GM19099 (cell line): ENCODE results near the gene MAPK7.

Experiments used
- POLR2A ChIP-seq: IDR thresholded peaks from 3 replicates; pipeline ENCODE4 v1.6.1; 2011; ENCODE audit warnings: low read depth; ENCODE audit not compliant: insufficient read length; ENCODE audit errors: extremely low read depth

The MAPK7 gene

DNA sequence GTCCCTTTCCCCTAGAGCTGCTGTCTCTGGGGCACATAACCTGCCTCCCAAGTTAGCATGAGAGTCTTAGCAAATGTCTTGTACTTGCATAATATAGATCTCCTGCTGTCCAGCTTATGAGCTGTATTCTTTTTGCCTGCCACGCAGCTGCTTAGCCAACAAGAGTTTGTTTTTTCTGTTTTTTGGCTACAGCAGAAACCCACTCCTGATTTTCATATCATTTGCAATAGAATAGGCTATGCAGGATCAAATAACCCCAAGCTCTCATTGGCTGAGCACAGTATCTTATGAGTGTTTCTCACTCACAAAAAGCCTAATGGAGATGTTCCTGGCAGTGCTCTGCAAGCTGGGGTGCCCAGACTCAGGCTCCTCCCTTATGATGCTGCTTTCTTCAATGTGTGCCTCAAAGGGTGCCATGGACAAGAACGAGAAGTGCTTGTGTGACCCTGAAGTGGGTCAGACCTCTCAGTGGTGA lies 38.9 kb upstream of the MAPK7 start:
- TF ChIP-seq POLR2A, result no peak

DNA sequence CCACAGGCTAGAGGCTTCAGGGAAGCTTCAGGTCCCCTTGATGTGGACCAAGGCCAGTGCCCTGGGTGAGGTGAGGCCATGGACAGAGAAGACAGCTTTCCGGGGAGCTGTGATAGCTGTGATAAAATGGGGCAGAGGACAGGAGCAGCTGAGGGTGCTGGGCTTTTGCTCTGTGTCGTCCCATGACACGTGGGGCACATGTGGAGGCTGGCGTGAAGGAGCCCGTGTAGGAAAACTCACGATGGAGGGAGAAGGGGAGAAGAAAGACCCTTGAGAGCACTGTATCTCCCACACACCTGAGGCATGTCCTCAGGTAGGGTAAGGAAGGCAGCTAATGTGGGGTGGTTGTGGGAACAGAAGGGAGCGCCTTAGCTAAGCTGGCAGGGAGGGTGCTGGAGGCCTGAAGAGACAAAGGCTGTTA lies 37.1 kb upstream of the MAPK7 start:
- TF ChIP-seq POLR2A, result no peak

DNA sequence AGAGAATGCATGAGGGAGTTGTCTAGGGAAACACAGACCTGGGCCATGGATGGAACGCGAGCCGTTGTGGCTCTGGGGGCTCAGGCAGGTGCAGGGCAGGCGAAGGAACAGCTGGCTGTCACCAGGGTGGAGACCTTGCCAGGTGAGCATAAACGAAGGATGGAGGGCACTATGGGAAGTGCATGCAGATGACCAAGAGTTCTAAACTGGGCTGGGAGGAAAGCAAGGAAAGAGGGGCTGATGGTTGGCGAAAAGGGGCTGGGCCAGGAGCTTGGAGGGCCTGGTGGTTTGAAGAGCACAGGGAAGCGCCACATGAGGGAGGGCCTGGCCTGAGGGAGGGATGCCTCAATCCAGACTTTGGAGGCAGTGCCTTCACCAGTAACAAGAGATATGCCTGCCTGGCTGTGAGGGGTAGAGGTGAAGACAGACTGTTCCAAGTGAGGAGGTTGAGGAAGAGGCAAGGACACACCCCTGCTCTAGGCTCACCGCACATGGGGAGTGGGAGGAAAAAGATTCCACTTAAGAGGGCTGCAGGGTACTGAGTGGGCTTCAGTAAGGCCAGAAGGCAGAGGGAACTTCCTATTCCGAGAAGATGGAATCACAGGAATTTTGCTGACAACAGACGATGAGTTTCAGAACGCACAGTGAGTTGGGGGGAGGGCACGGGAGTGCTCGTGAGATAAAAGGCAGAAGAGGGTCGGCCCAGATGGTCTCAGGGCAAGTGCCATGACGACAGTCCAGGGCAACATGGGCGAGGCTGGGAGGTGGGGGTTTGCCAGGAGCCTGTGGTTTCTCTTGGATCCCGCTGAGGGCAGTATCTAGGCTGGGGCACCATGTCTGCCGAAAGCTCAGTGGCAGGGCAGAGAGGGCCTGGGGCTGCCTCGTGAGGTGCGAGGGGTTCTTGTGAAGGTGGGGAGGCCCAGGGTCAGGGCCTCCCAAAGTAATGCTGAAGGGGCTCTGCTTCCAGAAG lies 36.4 kb upstream of the MAPK7 start:
- TF ChIP-seq POLR2A, result no peak

DNA sequence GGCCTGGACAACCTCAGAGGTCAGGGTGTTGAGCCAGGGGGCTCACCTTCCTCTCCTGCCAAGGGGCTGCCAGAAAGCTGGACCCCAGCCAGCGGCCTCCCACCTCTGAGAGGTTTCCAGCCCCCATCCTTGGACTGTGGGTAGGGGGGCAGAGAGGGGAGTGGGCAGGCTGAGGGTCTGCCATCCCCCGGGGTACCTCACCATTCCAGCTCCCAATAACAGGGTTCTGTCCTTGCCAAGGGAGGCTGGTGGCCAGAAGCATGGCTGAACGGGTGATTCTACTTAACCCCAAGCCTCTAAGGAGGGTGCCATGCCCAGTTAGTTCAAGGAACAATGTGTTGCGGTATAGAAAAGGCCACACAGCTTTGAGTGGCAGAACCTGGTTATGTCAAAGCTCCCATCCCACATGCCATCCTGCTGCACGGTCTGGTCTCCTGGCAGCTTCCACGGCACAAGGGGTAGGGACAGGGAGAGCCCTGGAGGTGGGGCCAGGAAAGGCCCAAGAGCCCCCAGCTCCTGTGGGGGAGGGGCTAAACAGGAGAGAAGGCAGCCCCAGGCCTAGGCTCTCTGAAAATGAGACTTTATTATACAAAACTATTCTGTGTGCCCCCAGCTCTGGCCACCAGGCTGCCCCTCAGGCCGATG lies 35.6 kb upstream of the MAPK7 start:
- TF ChIP-seq POLR2A, result no peak

DNA sequence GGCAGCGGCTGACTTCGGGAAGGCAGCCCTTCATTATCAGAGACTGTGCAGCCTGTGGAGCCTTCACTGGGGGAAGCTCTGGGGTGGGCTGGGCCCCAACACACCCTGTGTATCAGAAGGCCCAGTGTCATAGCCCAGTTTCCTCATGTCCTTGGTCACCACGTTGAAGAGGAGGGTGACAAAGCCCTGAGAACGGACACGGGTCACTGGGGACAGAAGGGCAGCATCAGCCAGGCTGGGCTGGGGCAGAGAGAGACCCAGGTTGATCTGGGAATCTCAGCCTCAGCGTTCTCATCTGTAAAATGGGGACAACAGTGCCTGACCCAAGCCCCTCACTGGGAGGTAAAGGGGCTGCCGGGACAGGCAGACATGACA lies 35.1 kb upstream of the MAPK7 start:
- TF ChIP-seq POLR2A, result no peak

GRCh38 chr17:19343671-19344151 lies 34.6 kb upstream of the MAPK7 start:
- no peak for TF ChIP-seq POLR2A

DNA sequence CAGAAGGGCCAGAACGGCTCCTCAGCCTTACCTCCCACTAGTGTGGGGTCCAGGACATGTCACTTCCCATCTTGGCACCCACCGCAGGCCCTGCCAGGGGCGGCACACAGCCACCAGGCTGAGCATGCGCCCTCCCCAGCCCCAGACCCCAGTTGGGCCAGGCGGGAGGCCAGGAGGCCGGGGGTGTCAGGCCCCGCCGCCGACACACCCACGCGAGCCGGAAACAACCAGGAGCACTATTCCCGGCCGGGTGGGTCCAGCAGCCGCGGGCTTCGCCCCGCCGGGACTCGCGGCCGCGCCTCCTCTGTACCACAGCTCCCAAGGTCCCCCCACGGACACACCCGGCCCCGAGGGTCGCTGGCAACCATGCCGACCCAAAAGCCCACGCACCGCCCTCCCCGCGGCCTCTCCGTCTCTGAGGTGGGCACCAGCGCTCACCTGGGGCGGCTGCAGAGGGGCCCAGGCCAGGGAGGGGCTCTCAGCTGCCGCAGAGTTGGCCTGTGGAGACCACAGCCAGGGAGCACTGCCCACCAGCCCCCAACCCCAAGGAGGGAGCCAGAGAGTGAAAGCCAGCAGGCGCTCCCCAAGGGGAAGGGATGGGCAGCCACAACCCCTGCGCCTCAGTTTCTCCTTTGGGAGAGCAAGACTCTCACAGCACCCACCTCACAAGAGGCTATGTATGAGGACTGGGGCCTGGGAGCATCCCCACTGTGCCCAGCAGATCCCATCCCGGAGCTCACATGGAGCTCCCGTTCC lies 33.8 kb upstream of the MAPK7 start:
- no peak for TF ChIP-seq POLR2A

GRCh38 chr17:19345067-19345460 lies 33.2 kb upstream of the MAPK7 start:
- TF ChIP-seq POLR2A, result no peak

DNA sequence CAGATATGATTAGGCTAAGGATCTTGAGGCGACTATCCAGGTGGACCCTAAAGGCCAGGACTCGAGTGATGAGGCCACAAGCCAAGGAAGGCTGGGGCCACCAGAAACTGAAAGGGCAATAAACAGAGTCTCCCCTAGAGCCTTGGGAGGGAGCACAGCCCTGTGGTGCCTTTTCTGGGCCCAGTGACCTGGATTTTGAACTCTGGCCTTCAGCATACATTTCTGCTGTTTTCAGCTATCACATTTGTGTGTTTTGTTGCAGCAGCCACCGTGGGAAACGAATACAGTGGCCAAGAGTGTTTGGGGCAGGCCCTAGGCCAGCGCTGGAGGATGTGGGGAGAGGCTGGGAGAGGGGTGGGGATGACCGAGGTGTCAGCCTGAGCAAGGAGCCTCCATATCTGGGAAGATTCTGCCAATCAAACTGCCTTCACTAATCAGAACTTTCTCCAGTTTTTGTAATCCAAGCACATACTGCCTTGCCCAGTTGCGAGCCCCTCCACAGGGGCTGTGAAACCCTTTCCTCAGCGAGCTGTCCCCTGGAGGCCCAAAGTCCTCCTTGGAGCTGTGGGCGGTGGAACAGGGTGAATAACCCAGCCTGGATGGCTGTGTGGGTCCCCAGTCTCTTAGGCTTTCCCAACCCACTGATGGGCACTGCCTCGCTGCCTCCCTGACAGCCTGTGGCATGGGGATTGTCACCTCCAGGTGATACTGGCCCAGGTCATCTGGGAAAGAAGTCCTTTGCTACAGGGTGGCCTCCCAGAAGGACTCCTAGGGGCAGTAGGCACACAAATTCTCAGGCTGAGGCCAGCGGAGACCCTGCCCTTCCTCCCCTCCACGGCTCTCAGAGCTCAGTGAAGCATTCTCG lies 32.6 kb upstream of the MAPK7 start:
- TF ChIP-seq POLR2A, result no peak

GRCh38 chr17:19346351-19347255 lies 31.7 kb upstream of the MAPK7 start:
- TF ChIP-seq POLR2A, result no peak

DNA sequence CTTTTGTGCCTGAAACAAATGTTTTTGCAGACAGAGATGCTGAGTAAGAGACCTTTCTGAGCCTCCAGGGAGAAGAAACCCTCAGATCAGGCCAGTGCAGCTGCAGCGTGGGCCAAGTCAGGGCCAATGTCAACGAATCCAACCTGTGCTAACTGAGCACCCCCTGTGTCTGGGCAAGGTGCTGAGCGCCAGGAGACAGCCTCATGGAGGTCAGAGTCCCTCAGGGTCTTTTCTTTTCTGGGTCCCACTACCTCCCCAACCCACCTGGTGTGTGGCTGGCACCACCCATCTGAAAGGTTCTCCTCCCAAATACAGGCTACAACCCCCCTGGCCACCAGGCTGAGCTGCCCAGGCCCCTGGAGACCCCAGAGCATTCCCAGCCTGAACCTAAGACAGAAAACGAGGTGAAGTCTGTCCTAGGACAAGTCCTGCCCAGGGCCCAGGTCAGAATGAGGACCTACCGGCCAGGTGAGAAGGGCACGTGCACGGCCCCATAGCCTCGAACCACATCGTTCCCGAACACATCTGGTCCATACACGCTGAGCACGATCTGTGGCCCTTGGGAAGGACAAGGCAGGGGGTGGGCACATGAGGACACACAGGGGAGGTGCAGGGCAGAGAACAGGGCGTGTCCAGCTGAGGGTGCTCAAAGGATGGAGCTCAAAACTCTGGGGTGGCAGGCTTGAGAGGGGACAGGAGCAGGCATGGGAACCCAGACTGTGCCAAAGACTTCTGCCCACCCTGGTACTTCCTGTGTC lies 30.8 kb upstream of the MAPK7 start:
- no peak for TF ChIP-seq POLR2A

GRCh38 chr17:19348081-19348650 lies 30.1 kb upstream of the MAPK7 start:
- no peak for TF ChIP-seq POLR2A

GRCh38 chr17:19348806-19349205 lies 29.5 kb upstream of the MAPK7 start:
- no peak for TF ChIP-seq POLR2A

- no peak for TF ChIP-seq POLR2A
Measured at GRCh38 chr17:19354748-19355147, 23.6 kb upstream of the MAPK7 start.
